ENCODE data around the gene DGKB.

DNA sequence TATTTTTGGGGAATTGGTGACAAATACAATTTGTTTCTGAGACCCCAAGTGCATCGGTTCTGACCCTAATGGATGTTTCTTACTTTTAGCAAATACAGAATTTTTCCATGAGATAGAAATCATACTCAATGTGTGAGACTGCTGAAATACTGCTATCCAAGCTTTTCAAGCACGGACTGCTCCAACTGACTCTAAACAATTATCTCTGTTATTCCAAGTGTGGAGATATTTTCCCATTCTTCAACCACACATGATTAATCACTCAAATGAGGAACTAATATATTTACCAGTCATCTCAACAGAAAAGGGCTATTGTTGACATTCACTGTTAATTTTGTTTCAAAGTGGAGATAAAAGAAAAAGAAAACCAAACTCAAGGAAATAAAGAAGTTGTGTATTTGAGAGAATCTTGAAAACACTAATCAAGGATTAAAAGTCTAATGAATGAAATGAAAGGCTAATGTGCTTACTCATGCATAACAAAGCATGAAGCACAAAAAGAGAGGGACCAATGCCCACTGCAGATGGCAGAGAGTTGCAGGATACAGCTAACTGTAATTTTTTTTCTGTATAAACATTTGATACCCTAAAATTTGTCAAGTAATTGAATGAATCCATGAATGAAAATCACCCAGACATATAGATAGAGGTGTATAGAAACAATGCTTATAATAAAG is 423.6 kb downstream of the DGKB start:
- TF ChIP-seq, protein P1, sequence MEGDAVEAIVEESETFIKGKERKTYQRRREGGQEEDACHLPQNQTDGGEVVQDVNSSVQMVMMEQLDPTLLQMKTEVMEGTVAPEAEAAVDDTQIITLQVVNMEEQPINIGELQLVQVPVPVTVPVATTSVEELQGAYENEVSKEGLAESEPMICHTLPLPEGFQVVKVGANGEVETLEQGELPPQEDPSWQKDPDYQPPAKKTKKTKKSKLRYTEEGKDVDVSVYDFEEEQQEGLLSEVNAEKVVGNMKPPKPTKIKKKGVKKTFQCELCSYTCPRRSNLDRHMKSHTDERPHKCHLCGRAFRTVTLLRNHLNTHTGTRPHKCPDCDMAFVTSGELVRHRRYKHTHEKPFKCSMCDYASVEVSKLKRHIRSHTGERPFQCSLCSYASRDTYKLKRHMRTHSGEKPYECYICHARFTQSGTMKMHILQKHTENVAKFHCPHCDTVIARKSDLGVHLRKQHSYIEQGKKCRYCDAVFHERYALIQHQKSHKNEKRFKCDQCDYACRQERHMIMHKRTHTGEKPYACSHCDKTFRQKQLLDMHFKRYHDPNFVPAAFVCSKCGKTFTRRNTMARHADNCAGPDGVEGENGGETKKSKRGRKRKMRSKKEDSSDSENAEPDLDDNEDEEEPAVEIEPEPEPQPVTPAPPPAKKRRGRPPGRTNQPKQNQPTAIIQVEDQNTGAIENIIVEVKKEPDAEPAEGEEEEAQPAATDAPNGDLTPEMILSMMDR (IDR thresholded peaks at IDR 0.05), result no peak
- TF ChIP-seq EP300 (IDR thresholded peaks at IDR 0.05; ENCODE audit: low read depth) (no peak), POLR2AphosphoS5 (IDR thresholded peaks at IDR 0.05) (no peak)
